Vagina (tissue), 2 donors: ENCODE results near the gene OR2V2.
"Not testable (repeated sequence)": the region's sequence is repeated elsewhere in the genome, so short reads cannot be mapped to it uniquely, and the experiment has no call there.

Source experiments
- CTCF ChIP-seq, 3 experiments: fragments of 450-650 bp in 2 of 3; fragments of 200-600 bp in 1 of 3; sonication (generic) in 1 of 3; IDR thresholded peaks; one replicate each; pipeline ENCODE4 v1.5.1; 2017 to 2019; ENCODE audit warnings: antibody characterized with exemption in 3 of 3, mild to moderate bottlenecking in 2 of 3, moderate library complexity in 2 of 3
- POLR2A ChIP-seq, 2 donors: fragments of 450-650 bp; IDR thresholded peaks; one replicate each; pipeline ENCODE4 v1.6.1; 2017; ENCODE audit warnings: antibody characterized with exemption in 2 of 2, mild to moderate bottlenecking in 2 of 2, moderate library complexity in 2 of 2

- TF ChIP-seq CTCF, POLR2A (IDR thresholded peaks at IDR 0.05): not testable (repeated sequence)
Observed at GRCh38 chr5:181177559-181177958, 30.2 kb downstream of the OR2V2 start.
